ENCODE measurements around the gene MAML1.
A peak's percentile ranks its signal among the peaks of the same experiment; 100 is the strongest.

The MAML1 gene

GRCh38 chr5:179804555-179804947, 71.9 kb downstream of the MAML1 start:
- no peak for DNase-seq (ENCODE audit: low spot score)

GRCh38 chr5:179805070-179805528, 72.5 kb downstream of the MAML1 start:
- no peak for DNase-seq (ENCODE audit: low spot score)

GRCh38 chr5:179805529-179806249, 73.1 kb downstream of the MAML1 start:
- no peak for DNase-seq (ENCODE audit: low spot score)

GRCh38 chr5:179806250-179807048, 73.8 kb downstream of the MAML1 start, which contains the start of gene MGAT4B:
MGAT4B (minus strand) TSS chr5:179806866; CDS start chr5:179806583, 283 bp downstream.
- DNase-seq (ENCODE audit: low spot score), result peak; percentile 70

- peak; percentile 96 for DNase-seq (ENCODE audit: low spot score)
Observed at GRCh38 chr5:179812135-179812825, 79.7 kb downstream of the MAML1 start.

GRCh38 chr5:179812997-179813607, 80.5 kb downstream of the MAML1 start:
- DNase-seq (ENCODE audit: low spot score), result no peak

- DNase-seq (ENCODE audit: low spot score), result no peak
Observed at GRCh38 chr5:179814090-179814489, 81.5 kb downstream of the MAML1 start.

- DNase-seq (ENCODE audit: low spot score), result no peak
Observed at GRCh38 chr5:179815491-179816249, 83.0 kb downstream of the MAML1 start.

- DNase-seq (ENCODE audit: low spot score), result no peak
Observed at GRCh38 chr5:179816401-179816795, 83.8 kb downstream of the MAML1 start.

- no peak for DNase-seq (ENCODE audit: low spot score)
Observed at GRCh38 chr5:179816796-179817469, 84.3 kb downstream of the MAML1 start.

GRCh38 chr5:179817470-179817840, 84.8 kb downstream of the MAML1 start:
- DNase-seq (ENCODE audit: low spot score), result no peak

- DNase-seq (ENCODE audit: low spot score), result no peak
Observed at GRCh38 chr5:179817890-179818745, 85.5 kb downstream of the MAML1 start.

GRCh38 chr5:179818746-179819295, 86.2 kb downstream of the MAML1 start:
- peak; percentile 86 for DNase-seq (ENCODE audit: low spot score)

GRCh38 chr5:179819296-179820126, 86.9 kb downstream of the MAML1 start:
- DNase-seq (ENCODE audit: low spot score), result peak; percentile 69

- DNase-seq (ENCODE audit: low spot score), result no peak
Observed at GRCh38 chr5:179820127-179820482, 87.5 kb downstream of the MAML1 start.

- DNase-seq (ENCODE audit: low spot score), result peak; percentile 82
Observed at GRCh38 chr5:179820483-179821297, 88.1 kb downstream of the MAML1 start, which contains the start of gene SQSTM1. SQSTM1 (plus strand) TSS chr5:179820905; CDS start chr5:179820937, 32 bp downstream.

GRCh38 chr5:179821298-179822058, 88.9 kb downstream of the MAML1 start:
- peak; percentile 91 for DNase-seq (ENCODE audit: low spot score)

Measured in cerebellar cortex (tissue), 1 donor.